WTC11 (cell line): ENCODE measurements around the gene ZNF774.

Experiments used
- CTCF ChIP-seq: fragments of 200-600 bp; IDR thresholded peaks from 2 replicates; pipeline ENCODE4 v1.8.0; 2022; ENCODE audit warnings: antibody characterized with exemption
- E2F4 ChIP-seq: sonication (generic); formaldehyde crosslinking; IDR thresholded peaks from 2 replicates; pipeline ENCODE4 v1.8.1; 2022; ENCODE audit warnings: low read depth, mild to moderate bottlenecking, moderate library complexity, missing genetic modification reagents, borderline replicate concordance

GRCh38 chr15:90389513-90389912 is 37.4 kb downstream of the ZNF774 start:
- TF ChIP-seq CTCF (no peak), E2F4 (CRISPR knock-in tag) (no peak)
